ENCODE measurements around the gene PTPRH. TPM values are rescaled to one million over a fixed set of nuclear protein-coding genes. Genes with fewer than 3 reads are reported as not detected.
A peak's percentile ranks its signal among the peaks of the same experiment; 100 is the strongest.

Gene PTPRH, protein sequence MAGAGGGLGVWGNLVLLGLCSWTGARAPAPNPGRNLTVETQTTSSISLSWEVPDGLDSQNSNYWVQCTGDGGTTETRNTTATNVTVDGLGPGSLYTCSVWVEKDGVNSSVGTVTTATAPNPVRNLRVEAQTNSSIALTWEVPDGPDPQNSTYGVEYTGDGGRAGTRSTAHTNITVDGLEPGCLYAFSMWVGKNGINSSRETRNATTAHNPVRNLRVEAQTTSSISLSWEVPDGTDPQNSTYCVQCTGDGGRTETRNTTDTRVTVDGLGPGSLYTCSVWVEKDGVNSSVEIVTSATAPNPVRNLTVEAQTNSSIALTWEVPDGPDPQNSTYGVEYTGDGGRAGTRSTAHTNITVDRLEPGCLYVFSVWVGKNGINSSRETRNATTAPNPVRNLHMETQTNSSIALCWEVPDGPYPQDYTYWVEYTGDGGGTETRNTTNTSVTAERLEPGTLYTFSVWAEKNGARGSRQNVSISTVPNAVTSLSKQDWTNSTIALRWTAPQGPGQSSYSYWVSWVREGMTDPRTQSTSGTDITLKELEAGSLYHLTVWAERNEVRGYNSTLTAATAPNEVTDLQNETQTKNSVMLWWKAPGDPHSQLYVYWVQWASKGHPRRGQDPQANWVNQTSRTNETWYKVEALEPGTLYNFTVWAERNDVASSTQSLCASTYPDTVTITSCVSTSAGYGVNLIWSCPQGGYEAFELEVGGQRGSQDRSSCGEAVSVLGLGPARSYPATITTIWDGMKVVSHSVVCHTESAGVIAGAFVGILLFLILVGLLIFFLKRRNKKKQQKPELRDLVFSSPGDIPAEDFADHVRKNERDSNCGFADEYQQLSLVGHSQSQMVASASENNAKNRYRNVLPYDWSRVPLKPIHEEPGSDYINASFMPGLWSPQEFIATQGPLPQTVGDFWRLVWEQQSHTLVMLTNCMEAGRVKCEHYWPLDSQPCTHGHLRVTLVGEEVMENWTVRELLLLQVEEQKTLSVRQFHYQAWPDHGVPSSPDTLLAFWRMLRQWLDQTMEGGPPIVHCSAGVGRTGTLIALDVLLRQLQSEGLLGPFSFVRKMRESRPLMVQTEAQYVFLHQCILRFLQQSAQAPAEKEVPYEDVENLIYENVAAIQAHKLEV
- total RNA-seq, result 100 to 1,000 TPM in 3 of 4 donors, 10 to 100 TPM in 1; 26.4 to 261 (median 246) TPM

DNA sequence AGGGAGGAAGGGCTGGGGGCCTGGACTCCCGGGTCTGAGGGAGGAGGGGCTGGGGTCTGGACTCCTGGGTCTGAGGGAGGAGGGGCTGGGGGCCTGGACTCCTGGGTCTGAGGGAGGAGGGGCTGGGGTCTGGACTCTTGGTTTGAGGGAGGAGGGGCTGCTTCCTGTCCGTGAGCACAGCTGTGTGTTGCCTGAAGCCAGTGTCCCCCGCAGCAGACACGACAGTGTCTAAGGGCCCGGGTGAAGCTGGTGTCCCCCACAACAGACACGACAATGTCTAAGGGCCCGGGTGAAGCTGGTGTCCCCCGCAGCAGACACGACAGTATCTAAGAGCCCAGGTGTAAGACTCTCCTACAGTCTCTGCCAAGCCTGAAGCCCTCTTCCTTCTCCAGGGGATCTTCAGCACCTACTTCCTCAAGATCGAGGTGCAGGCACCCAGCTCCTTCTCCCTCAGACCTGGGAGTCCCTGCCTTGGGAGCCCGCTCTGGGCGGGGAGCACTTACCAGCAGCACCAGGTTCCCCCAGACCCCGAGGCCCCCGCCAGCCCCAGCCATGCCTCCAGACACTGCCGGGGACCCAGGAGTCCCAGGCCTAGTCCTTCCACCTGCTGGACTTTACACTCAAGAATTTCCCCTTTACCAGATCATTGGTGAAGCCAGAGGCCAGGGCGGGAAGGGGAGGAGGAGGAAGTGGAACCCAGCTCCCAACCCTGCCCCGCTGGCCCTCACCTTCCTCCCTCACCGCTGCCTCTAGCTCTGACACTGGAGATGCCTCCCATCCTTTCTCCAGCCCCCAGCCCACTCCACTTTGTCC lies at the start of gene PTPRH:
PTPRH (minus strand) TSS at position 622 of the 813 bp plus-strand sequence; CDS start at position 554, 68 bp downstream.
- DNase-seq, result peak in 2 of 3 donors; percentile 84 to 86

DNA sequence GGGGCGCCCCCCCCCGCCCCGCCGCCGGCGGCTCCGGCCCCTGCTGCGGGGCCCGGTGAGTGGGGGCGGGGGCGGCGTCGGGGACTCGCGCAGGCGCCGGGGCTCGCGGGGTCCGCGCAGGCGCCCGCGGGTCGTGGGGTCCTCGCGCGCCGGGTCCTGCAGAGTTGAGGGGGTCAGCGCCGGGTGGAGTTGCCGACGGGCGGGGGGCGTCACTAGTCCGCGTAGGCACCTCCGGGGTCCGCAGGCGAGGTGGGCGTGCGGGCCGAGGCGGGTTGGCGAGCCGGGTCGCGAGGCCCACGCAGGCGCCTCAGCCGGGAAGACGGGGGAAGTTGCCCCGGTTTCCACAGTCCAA lies 49.2 kb upstream of the PTPRH start:
- no peaks in the 10 kb centered on the region for H3K9me3 ChIP-seq
- H3K27me3 ChIP-seq, result no peaks in the 10 kb centered on the region
- peak in 1 of 3 donors; percentile 39 for DNase-seq
- TF ChIP-seq, protein P1, sequence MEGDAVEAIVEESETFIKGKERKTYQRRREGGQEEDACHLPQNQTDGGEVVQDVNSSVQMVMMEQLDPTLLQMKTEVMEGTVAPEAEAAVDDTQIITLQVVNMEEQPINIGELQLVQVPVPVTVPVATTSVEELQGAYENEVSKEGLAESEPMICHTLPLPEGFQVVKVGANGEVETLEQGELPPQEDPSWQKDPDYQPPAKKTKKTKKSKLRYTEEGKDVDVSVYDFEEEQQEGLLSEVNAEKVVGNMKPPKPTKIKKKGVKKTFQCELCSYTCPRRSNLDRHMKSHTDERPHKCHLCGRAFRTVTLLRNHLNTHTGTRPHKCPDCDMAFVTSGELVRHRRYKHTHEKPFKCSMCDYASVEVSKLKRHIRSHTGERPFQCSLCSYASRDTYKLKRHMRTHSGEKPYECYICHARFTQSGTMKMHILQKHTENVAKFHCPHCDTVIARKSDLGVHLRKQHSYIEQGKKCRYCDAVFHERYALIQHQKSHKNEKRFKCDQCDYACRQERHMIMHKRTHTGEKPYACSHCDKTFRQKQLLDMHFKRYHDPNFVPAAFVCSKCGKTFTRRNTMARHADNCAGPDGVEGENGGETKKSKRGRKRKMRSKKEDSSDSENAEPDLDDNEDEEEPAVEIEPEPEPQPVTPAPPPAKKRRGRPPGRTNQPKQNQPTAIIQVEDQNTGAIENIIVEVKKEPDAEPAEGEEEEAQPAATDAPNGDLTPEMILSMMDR (IDR thresholded peaks at IDR 0.05), result no peak
- no peak for TF ChIP-seq POLR2A (IDR thresholded peaks at IDR 0.05)
- H3K4me3 ChIP-seq, result peak overlapping the region; percentile 93 to 98 (median 96)
- H3K36me3 ChIP-seq, result no peaks in the 10 kb centered on the region
- peak overlapping the region; percentile 95 to 99 (median 96) for H3K27ac ChIP-seq
- H3K4me1 ChIP-seq, result peaks cover 0 to 40% (median 21%) of the 10 kb centered on the region in 4 donors

More for the DNA sequence above, at the start of gene PTPRH:
- Histone ChIP-seq H3K36me3 (peaks cover 0 to 19% (median 0%) of the 10 kb centered on the region in 3 donors), H3K4me1 (peaks cover 0 to 16% (median 0%) of the 10 kb centered on the region in 4 donors), H3K27me3 (no peaks in the 10 kb centered on the region), H3K9me3 (peaks cover 0 to 9% (median 4%) of the 10 kb centered on the region in 4 donors), H3K27ac (peak within 1 kb of the TSS in 3 of 4 donors; percentile 84 to 98 (median 95)), H3K4me3 (peak within 1 kb of the TSS in 3 of 4 donors; percentile 31 to 65 (median 58))
- TF ChIP-seq POLR2A (IDR thresholded peaks at IDR 0.05), result peak; percentile 46 to 79
- TF ChIP-seq, protein P1 (IDR thresholded peaks at IDR 0.05), result no peak

DNA sequence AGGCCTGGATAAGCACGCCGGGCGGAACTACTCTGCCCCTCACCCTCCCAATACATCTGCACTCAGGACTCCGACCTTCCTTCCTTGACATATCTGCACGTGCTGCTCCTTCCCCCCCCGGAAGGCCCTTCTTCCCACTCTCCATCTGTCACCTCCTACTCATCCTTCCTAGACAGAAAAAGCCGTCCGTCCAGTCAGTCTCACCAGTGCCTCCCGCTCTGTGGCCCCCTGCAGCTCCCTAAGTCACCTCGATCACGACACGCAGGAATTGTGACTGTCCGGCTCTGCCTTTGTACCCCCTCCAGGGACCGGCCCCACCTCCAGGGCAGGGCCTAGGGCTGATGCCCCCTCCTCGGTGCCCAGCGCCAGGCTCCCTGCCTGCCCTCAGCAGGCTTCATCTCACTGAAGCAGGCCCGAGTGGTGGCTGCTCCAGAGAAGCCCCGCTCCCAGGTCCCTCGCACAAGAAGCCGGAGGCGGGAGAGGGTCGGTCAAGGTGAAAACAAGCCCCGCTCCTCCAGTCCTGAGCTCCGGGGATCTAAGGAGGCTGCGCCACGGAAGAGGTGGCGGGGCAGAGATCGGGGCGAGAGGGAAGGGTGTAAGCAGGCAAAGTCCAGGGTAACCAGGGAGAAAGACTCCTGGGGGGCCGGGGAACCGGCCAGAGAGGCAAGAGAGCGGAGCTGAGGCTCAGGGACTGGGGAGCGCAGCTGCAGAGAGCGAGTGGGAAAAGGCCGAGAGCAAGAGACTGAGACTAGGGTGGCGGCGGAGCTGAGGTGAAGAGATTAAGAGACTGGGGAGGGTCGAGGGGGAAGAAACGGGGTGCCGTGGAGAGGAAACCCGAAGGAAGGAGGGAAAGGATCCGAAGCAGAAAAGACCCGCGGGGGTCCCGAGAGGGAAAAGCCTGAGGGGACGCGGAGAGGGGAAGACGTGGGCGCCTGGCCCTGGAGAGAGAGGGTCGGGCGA lies 48.4 kb upstream of the PTPRH start:
- H3K4me1 ChIP-seq, result peaks cover 0 to 44% (median 28%) of the 10 kb centered on the region in 4 donors
- H3K9me3 ChIP-seq, result no peaks in the 10 kb centered on the region
- peak overlapping the region; percentile 93 to 98 (median 96) for H3K4me3 ChIP-seq
- DNase-seq, result peak in 2 of 3 donors; percentile 38 to 68
- peak overlapping the region; percentile 95 to 99 (median 96) for H3K27ac ChIP-seq
- H3K27me3 ChIP-seq, result no peaks in the 10 kb centered on the region
- H3K36me3 ChIP-seq, result no peaks in the 10 kb centered on the region
- TF ChIP-seq, protein P1 (IDR thresholded peaks at IDR 0.05), result no peak
- TF ChIP-seq POLR2A (IDR thresholded peaks at IDR 0.05), result peak in 1 of 2 donors; percentile 17

DNA sequence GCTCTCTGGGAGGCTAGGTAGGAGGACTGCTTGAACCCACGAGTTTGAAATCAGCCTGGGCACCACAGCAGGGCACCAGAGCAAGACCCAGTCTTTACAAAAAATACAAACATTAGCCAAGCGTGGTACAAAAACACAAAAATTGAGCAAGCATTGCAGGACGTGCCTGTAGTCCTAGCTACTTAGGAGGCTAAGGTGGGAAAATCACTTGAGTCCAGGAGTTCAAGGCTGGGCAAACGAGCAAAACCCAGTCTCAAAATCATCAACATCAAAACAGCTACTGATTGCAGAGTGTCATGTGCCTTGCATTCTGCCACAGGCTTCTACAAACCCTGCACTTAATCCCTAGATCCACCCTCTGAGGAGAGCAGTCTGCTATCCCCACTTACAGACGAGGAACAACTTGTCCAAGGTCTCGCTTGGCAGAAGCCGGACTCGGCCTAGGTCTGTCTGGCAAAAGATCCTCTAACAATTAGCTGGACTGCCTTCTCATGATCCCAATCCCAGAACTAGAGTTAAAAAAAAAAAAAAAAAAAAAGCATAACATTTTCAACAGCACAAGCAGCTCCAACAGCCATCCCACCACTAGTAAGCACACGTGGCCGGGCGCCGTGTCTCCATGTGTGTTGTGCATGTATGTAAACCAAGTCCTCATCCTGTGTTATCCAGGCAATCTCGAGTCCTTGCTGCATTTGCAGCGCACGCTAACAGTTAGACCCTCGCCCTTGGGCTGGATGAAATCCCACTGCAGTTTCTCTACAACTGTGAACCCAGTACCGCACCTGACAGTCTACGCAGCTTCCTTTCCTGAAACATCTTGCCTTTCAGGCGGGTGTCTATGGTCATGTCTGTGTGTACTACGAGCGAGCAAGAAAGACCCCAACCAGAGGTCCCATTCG lies 47.5 kb upstream of the PTPRH start:
- Histone ChIP-seq H3K4me1 (peaks cover 0 to 52% (median 36%) of the 10 kb centered on the region in 4 donors), H3K27ac (peak overlapping the region; percentile 95 to 99 (median 96)), H3K9me3 (no peaks in the 10 kb centered on the region), H3K36me3 (peaks cover 0 to under 1% (median 0%) of the 10 kb centered on the region in 3 donors), H3K27me3 (no peaks in the 10 kb centered on the region), H3K4me3 (peak overlapping the region; percentile 93 to 98 (median 96))
- DNase-seq, result peak in 1 of 3 donors; percentile 31
- TF ChIP-seq, protein P1 (IDR thresholded peaks at IDR 0.05), result no peak
- no peak for TF ChIP-seq POLR2A (IDR thresholded peaks at IDR 0.05)
